Measurements from ENCODE around the gene VWA7. TPM values are rescaled to one million over a fixed set of nuclear protein-coding genes. Genes with fewer than 3 reads are reported as not detected.
A peak's percentile ranks its signal among the peaks of the same experiment; 100 is the strongest.

The VWA7 gene
- polyA plus RNA-seq, 2 of the 4 experiments (the other 2 are of a cell fraction), result 1.1 TPM

- no peak for FAIRE-seq
- H3K4me2 ChIP-seq, result no peak overlapping the region
- no peak for ATAC-seq
- H3K9me3 ChIP-seq, result no peaks in the 10 kb centered on the region
- POLR2A ChIA-PET, result interaction anchor here (1.4 kb wide), 1 partner anchor 43 kb away, joined by 3 read pairs; the partner anchor contains the start of gene HSPA1B
- no peak for DNase-seq (ENCODE audit: low read depth in 1 of 2, low spot score in 1 of 2)
- H3K4me1 ChIP-seq, result no peaks in the 10 kb centered on the region
- no peak overlapping the region for H3K4me3 ChIP-seq
- WGBS (ENCODE audit: missing lambda C conversion rate), result 92% methylated on average over 13 of the region's 15 CpGs
- CTCF ChIA-PET, result interaction anchor here (0.8 to 1.7 kb wide), 4 partner anchors 9 to 46 kb away, joined by 3 to 4 read pairs (median 4); no protein-coding TSS in a partner anchor
- 0 out of 5 replicates have a peak, but pooled peaks of 1 of the 2 experiments have one; percentile 22 for TF ChIP-seq JUN (IDR thresholded peaks at IDR 0.05)
- no peak for TF ChIP-seq SREBF2 (IDR thresholded peaks at IDR 0.05)
- TF ChIP-seq HDAC2 (IDR thresholded peaks at IDR 0.05), result no peak
- H3K27ac ChIP-seq, result no peak overlapping the region
Measured at GRCh38 chr6:31784098-31784925, 7.2 kb upstream of the VWA7 start.

DNA sequence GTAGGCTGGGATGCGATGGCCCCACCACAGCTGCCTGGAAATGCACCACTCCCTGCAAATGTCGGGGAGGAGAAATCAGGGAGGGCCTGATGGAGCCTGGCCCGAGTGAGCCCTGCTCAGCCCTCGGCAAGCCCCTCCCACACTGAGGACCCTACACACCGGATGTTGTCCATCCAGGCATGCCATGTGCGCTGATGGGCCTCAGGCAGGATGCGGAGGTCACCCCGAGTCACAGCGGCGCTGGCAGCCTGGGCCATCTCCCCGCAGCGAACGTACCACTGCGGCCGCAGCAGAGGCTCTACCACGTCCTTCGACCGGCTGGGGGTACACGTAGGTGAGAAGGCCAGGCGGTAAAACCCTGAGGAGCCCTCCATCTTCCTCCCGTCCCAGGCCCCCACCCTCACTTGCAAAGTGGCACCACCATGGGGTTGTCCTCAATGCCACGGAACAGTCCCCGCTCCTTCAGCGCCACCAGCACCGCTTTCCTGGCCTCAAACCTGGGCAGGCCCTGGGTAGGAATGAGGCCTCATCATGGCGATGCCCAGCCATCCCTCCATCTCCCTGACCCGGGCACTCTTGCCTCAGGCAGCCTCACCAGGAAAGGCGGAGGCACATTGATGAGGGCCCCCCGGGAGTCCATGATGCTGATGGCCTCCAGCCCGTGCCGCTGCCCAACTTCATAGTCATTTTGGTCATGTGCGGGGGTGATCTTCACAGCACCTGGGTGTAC, 5.2 kb upstream of the VWA7 start:
- WGBS (ENCODE audit: missing lambda C conversion rate), result 94% methylated on average over 20 of the region's 32 CpGs
- no peak overlapping the region for H3K27ac ChIP-seq
- ChIA-PET POLR2A (no interaction called here), CTCF (interaction anchor here (1.2 to 3.6 kb wide), 3 partner anchors 9 to 14 kb away, joined by 3 to 17 read pairs (median 11); partner anchors contain the start of gene VARS1)
- H3K4me2 ChIP-seq, result no peak overlapping the region
- TF ChIP-seq FOSB (CRISPR knock-in tag; IDR thresholded peaks at IDR 0.05) (no peak), GATA3 (IDR thresholded peaks at IDR 0.05; ENCODE audit: borderline replicate concordance) (no peak), POLR2A (IDR thresholded peaks at IDR 0.05; ENCODE audit: low read length) (no peak), SREBF2 (IDR thresholded peaks at IDR 0.05) (no peak), NFE2L2 (conservative IDR thresholded peaks at IDR 0.05; ENCODE audit: low read length) (no peak), RARB (CRISPR knock-in tag; IDR thresholded peaks at IDR 0.05) (no peak), JUNB (IDR thresholded peaks at IDR 0.05) (no peak), CBX8 (IDR thresholded peaks at IDR 0.05) (no peak), KDM5A (IDR thresholded peaks at IDR 0.05) (no peak), REST (IDR thresholded peaks at IDR 0.05) (no peak), HMGXB4 (CRISPR knock-in tag; IDR thresholded peaks at IDR 0.05; ENCODE audit: borderline replicate concordance) (no peak)
- TF ChIP-seq, protein P1, sequence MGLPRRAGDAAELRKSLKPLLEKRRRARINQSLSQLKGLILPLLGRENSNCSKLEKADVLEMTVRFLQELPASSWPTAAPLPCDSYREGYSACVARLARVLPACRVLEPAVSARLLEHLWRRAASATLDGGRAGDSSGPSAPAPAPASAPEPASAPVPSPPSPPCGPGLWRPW (IDR thresholded peaks at IDR 0.05), result no peak
- H3K4me3 ChIP-seq, result no peak overlapping the region
- DNase-seq (ENCODE audit: low read depth in 1 of 2, low spot score in 1 of 2) (no peak), ATAC-seq (no peak), FAIRE-seq (no peak)
- H3K4me1 ChIP-seq, result peaks cover 7% of the 10 kb centered on the region
- H3K9me3 ChIP-seq, result no peaks in the 10 kb centered on the region
